GM12864 (cell line): ENCODE data around the gene ELF1.

Experiments
- DNase-seq: peaks from one replicate; pipeline ENCODE4 v3.0.0-alpha.2; 2011; ENCODE audit warnings: low read depth
- H3K4me3 ChIP-seq: 2 replicates; pipeline ENCODE4 v1.5.1; 2011; ENCODE audit warnings: mild to moderate bottlenecking, low read depth, low read length, control low read depth
- TF ChIP-seq, protein P1 (sequence below): IDR thresholded peaks from 2 replicates; pipeline ENCODE4 v1.5.1; 2011; ENCODE audit warnings: low read depth, mild to moderate bottlenecking, moderate library complexity, low read length, control low read depth, inconsistent platforms; ENCODE audit errors: missing control alignments

Gene ELF1

DNA sequence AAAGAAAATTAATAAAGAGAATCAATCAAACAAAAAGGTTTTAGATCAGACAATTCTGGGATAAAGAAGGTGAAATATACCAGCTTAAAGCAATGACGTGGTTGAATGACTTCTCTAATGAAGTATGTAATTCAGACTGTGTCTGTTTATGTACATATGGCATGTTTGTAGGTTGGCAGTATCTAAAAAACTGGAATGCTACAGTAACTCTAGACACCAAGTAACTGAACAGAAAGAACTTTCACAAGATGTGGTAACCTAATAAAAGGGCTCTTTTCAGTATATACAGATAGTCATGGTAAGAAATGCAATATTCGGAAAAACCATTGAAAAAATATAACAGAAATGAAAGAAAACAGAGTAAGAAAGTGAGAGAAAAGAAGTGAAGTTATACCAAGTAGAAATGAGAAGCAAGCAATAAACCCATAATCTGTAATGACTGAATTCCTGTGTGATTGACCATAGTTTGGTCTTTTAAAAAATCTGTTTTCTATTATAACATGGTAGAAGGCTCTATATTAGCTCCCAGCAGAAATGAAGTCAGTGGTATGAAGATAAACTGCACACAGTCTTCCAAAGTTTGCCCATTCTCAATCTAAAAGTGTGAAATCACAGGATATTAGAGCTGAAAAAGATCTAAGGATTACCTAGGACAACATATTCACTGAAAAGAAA, 31.4 kb downstream of the ELF1 start:
- no peak overlapping the region for H3K4me3 ChIP-seq
- DNase-seq, result no peak

DNA sequence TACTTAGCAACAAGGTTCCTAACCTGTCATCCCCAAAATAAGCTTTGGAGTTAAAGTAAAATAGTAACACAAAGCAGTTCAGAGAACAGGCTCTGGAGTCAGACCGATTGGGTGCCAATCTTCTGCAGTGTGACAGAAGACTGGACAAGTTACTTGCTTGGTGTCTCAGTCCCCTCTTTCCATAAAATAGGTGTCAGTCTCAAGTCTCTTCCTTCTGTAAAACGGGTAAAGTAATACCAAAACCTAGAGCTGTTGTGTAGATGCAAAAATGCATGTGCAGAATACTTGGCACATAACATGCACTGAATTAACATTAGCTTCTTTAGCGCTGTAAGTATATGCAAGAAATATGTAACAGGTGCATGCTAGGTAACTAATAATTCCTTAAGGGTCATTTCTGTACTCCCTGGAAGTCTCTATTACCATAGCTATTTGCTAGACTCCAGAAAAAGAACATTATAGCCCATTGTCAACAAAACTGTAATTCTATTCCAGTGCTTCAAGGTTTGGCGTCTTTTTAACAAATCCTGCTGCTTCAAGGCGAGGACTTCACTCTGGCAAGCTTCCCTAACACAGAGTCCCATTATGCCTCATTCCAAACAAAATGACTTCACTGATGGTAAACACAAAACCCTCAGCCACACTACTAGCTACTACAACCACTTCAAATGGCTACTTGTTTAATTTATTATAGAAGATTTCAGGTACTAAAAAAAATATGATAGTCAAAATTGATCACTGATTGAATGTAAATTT, 32.8 kb downstream of the ELF1 start:
- TF ChIP-seq, protein P1, sequence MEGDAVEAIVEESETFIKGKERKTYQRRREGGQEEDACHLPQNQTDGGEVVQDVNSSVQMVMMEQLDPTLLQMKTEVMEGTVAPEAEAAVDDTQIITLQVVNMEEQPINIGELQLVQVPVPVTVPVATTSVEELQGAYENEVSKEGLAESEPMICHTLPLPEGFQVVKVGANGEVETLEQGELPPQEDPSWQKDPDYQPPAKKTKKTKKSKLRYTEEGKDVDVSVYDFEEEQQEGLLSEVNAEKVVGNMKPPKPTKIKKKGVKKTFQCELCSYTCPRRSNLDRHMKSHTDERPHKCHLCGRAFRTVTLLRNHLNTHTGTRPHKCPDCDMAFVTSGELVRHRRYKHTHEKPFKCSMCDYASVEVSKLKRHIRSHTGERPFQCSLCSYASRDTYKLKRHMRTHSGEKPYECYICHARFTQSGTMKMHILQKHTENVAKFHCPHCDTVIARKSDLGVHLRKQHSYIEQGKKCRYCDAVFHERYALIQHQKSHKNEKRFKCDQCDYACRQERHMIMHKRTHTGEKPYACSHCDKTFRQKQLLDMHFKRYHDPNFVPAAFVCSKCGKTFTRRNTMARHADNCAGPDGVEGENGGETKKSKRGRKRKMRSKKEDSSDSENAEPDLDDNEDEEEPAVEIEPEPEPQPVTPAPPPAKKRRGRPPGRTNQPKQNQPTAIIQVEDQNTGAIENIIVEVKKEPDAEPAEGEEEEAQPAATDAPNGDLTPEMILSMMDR, result no peak
- DNase-seq, result no peak
- H3K4me3 ChIP-seq, result peak overlapping the region; percentile 33; the same call in 1 of the 2 replicates

More for the DNA sequence above, 31.4 kb downstream of the ELF1 start:
- TF ChIP-seq, protein P1, result no peak

DNA sequence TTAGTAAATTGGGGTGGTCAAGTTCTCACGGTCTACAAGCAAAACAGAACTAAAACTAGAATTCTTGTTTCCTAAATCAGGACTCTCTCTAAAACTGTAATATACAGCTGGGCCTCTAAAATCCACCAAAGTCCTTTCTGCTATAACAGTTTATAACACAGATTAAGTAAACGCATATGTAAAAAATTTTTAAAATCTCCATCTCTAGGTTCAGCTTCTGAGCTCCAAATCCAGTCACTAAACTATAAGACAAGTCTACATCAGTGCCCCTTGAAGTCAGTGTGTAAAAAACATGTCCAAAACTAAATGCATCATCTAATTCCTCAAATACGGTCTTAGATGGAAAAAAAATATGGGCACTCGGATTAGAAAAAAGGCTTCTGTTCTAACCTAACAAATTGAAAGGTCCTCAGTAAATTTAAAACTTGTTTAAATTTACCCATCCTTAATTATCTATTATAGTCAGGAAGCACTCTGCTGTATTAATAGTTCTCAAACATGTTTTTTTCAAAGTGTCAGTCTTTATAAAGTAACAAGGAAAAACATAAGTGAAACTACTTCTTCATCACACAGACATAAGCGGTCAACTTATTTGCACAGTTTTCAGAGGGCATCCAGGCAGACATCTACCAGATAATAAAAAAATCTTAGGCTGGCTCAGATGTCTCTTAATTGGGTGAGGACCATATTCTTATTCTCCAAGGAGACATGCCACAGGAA, 33.6 kb downstream of the ELF1 start:
- DNase-seq, result no peak
- H3K4me3 ChIP-seq, result peak overlapping the region; percentile 33; the same call in 1 of the 2 replicates
- TF ChIP-seq, protein P1, result no peak

DNA sequence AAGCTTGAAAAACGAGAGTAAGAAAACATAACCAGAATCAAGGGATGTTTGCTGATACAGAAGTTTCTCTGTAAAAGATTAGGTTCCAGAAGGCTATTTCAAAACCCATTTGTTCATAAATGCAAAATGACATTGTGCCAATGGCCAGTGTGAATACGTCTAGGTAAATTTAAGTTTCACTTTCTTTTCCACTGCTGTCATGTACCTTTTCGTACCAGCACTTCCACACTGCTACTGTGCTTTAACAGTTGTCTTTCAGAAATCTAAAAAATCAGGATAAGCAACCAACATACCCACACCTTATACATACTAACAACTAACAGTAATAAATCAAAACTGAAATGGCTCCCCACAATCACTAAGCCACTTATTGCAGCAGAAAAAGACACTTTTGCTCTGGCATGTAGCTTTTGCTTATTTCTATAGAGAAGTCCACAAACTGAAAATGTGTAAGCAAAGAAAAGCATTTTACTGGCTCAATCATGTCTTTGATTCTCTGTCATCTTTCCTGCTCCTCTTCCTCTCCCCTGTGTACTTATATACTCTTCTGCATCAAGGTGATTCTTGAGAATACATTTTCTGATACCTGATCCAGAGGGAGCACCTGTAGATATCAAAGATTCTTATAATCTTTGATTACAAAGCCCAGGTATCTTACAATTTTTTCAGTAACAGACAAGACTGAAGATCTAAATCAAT, 34.3 kb downstream of the ELF1 start:
- TF ChIP-seq, protein P1, result no peak
- peak; percentile 59 for DNase-seq
- H3K4me3 ChIP-seq, result peak overlapping the region; percentile 1; the same call in 1 of the 2 replicates

DNA sequence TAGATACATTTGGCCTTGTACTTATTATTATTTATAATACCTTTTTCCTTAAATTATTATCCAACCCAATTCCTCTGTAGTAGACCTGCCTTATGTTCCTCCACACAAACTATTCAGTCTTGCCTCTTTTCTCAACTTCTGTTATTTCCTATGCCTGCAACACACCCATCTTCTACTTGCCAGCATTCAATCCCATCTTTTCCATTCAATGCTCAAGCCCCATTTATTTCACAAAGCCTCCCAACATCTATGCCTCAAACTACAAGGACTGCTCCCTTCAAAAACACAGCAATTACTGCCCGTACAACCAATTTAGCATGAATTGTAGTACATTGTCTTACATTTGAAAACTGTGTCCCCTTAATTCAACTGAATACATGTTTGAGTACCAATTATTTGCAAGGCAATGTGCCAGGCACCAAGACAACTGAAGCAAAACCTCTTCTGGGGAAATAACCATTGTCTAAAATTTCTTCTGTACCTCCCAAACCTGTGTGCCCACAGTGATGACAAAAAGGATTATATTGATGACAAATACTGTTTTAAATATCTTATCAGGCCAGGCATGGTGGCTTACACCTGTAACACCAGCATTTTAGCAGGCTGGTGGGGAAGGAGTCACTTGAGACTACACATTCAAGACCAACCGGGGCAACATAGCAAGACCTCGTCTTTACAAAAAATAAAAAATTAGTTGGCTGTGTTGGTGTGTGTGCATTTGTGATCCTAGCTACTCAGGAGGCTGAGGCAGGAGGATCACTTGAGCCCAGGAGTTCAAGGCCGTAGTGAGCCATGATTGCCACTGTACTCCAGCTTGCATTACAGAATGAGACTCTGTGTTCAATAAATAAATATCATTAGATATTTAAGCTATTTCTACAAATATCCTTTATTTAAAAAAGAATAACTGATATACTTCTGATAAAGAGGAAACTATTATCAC, 35.1 kb downstream of the ELF1 start:
- TF ChIP-seq, protein P1, result no peak
- DNase-seq, result no peak
- peak overlapping the region; percentile 39 for H3K4me3 ChIP-seq

DNA sequence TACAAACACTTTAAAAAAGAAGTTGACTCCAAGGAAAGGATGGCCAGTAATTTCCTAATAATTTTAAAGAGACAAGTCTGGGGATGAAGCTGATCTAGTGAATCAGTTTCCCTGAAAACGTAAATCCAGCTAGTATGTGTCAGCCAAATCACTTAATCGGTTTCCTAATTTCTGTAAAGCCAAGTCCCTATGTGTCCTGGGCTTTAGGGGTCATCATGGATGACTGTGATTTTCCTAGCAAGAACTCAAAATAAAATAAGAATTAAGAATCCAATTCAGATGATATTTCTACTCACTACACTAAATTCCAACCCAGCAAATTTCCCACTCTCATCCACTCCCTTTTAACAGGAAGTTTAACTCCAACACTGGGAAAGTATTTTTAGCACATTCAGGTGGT, 35.9 kb downstream of the ELF1 start:
- no peak for DNase-seq
- TF ChIP-seq, protein P1, result no peak
- H3K4me3 ChIP-seq, result peak overlapping the region; percentile 3; the same call in 1 of the 2 replicates
